ENCODE measurements around the gene C19orf25. TPM values are rescaled to one million over a fixed set of nuclear protein-coding genes. Genes with fewer than 3 reads are reported as not detected.
"Not testable (repeated sequence)": the region's sequence is repeated elsewhere in the genome, so short reads cannot be mapped to it uniquely, and the experiment has no call there.

Gene C19orf25
- total RNA-seq, 1 experiment from 2014 or later: 29.3 TPM

DNA sequence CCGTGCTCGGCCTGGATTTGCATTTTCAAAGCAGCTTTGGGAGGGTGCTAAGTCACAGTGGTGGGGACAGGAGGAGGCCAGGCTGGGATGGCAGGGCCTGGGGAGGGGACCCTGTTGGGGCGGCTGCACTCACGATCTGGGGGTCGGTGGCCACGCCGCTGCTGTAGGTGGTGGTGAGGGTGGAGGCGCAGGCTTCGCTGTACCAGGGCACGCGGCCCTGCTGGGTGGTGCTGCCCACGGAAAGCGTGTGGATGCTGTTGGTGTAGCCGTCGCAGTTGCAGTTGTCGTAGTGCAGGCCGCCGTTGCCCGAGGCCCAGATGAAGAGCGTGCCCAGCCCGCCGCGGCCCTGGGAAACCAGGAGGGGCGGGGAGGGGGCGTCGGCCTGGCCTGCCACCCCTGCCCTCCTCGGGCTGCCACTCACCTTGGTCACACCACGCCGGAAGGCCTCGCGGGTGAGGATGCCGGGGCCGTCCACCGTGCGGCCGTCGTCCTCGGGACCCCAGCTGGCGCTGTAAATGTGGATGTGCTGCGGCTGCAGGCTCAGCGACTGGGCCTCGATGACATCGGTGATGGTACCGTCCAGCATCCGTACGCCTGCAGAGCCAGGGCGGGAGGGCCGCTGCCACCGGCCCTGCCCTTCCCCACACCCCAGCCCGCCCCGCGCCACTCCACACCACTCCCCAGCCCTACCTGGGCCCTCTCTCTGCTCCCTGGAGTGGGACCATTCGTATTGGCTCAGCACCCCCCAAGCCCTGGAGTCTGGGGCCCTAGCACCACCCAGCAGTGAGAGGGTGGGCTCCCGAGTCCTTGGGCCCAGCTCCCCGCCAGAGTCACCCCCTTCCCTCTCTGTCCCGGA, 7.9 kb upstream of the C19orf25 start:
- H3K9me3 ChIP-seq (replicated peaks): peaks cover 6% of the 10 kb centered on the region; the same call in 1 of the 2 replicates
- DNase-seq (ENCODE audit: low read depth in 1 of 2, low spot score in 2 of 2): no peak
- no peak overlapping the region for H3K4me3 ChIP-seq
- peaks cover 9% of the 10 kb centered on the region for H3K27me3 ChIP-seq (replicated peaks)
- peaks cover 16% of the 10 kb centered on the region for H3K4me1 ChIP-seq (replicated peaks)
- no peaks in the 10 kb centered on the region; the same call in 1 of the 2 replicates for H3K36me3 ChIP-seq
- no peak overlapping the region for H3K27ac ChIP-seq

DNA sequence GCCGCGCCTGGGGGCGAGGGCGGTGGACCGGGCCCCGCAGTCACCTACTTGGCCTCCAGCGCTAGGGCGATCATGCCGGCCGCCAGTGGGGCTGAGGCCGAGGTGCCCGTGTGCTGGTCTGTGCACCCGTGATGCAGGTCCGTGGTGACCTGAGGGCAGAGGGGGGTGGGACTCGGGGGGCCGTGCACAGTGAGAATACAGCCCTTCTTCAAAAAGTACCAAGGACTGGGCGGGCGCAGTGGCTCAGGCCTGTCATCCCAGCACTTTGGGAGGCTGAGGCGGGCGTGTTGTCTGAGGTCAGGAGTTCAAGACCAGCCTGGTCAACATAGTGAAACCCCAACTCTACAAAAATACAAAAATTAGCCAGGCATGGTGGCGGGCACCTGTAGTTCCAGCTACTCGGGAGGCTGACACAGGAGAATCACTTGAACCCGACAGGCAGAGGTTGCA, 5.0 kb upstream of the C19orf25 start:
- Histone ChIP-seq H3K27me3 (replicated peaks) (no peaks in the 10 kb centered on the region), H3K36me3 (no peaks in the 10 kb centered on the region), H3K27ac (no peak overlapping the region), H3K4me3 (no peak overlapping the region), H3K4me1 (replicated peaks) (peaks cover 5% of the 10 kb centered on the region; the same call in 1 of the 2 replicates), H3K9me3 (replicated peaks) (no peaks in the 10 kb centered on the region)
- no peak for DNase-seq (ENCODE audit: low read depth in 1 of 2, low spot score in 2 of 2)

DNA sequence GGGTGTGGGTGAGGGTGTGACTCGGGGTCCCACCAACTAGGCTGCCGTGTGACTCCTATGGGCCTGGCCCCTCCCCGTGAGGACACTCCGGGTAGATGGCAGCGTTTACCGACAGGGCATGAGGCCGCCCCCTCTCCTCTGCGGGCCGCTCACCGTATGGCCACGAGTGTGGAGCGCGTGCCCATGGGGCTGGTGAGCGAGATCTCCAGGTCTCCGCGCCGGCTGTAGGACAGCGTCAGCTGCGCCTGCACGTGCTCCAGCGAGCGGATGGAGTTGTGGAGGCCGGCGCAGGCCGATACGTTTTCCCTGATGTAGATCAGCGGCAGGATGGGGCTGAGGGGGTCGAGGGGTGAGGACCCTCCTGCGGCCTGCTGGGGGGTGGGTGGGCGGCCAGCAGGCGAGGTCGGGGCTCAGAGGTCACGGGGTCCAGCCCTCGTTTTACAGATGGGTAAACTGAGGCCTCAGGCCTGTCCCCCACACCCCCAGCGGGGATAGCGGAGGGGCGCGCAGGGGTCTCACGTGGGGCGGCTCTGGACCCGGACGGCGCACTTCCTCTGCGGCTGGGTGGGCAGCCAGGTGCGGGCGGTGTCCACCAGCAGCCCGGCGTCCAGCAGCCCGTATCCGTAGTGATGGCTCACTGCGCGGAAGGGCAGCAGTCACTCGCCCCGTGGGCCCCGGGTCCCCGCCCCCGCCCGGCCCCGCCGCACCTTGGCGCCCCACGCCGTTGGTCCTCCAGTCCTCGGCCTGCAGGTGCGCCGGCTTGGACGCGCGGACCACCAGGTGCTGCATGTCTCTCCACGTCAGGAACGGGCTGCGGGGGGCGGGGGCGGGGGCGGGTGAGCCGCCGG, 4.3 kb upstream of the C19orf25 start:
- no peaks in the 10 kb centered on the region for H3K36me3 ChIP-seq
- H3K27me3 ChIP-seq (replicated peaks): no peaks in the 10 kb centered on the region
- no peaks in the 10 kb centered on the region for H3K9me3 ChIP-seq (replicated peaks)
- H3K27ac ChIP-seq: no peak overlapping the region
- no peak for DNase-seq (ENCODE audit: low read depth in 1 of 2, low spot score in 2 of 2)
- H3K4me3 ChIP-seq: no peak overlapping the region
- peaks cover 6% of the 10 kb centered on the region for H3K4me1 ChIP-seq (replicated peaks)

DNA sequence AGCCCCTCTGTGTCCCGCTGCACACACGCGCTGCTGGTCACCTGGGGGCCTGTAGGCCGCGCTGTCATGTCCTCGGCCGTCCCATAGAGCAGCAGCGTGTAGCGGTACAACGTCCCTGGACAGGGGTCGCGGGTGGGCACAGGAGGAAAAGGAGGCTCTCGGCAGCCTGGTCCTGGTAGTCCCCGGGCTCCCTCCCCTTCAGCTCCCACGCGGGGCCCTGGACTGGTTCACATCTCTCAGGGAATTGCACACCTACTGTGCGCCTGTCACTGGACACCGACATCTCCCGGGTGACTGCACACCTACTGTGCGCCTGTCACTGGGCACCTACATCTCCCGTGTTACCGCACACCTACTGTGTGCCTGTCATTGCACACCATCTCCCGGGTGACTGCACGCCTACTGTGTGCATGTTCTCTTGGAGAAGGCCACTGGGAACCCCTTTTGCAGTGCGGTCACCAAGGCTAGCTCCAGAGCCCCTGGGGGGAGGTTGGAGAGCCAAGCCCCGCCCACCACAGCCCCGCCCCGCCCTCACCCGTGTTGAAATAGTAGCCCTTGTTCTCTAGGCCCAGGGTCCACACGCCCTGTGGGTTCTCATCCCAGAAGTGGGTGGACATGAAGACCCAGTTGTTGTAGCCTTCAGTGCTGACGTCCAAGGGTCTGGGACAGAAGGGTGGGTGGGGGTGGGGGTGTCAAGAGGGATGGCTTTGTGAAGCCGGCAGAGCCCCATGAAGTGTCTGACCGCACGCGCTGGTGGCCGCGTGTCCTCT, 3.5 kb upstream of the C19orf25 start:
- H3K4me3 ChIP-seq: no peak overlapping the region
- 0 out of 2 replicates have a peak, but pooled peaks cover under 1% of the 10 kb centered on the region for H3K36me3 ChIP-seq

DNA sequence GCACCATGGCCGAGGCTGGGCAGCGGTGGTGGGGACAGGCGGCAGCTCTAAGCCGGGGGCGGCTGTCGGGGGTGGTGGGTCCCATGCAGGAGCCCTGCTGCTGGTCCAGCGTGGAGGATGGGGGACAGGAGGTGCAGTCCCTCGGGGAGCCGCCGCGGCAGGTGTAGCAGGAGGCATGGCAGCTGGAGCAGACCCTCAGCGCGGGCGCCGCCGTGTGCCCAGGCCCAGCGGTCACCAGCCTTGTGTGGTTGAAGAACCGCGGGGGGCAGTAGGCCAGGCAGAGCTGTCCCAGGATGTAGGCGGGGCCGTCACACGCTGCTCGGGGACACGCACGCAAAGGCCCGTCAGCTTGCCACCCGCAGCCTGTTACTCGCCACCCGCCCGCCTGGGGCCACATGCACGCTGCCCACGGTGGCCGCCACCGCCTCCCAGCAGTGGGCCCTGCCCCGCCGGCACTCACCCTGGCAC, 2.9 kb upstream of the C19orf25 start:
- H3K9me3 ChIP-seq (replicated peaks): no peaks in the 10 kb centered on the region
- no peaks in the 10 kb centered on the region for H3K27me3 ChIP-seq (replicated peaks)
- DNase-seq (ENCODE audit: low read depth in 1 of 2, low spot score in 2 of 2): no peak
- H3K4me1 ChIP-seq (replicated peaks): peaks cover 12% of the 10 kb centered on the region
- no peak overlapping the region for H3K27ac ChIP-seq
- no peak overlapping the region for H3K4me3 ChIP-seq
- H3K36me3 ChIP-seq: peaks cover 5% of the 10 kb centered on the region; the same call in 1 of the 2 replicates

More for the DNA sequence above, 3.5 kb upstream of the C19orf25 start:
- no peak overlapping the region for H3K27ac ChIP-seq
- DNase-seq (ENCODE audit: low read depth in 1 of 2, low spot score in 2 of 2): no peak
- H3K4me1 ChIP-seq (replicated peaks): peaks cover 12% of the 10 kb centered on the region
- H3K27me3 ChIP-seq (replicated peaks): no peaks in the 10 kb centered on the region
- H3K9me3 ChIP-seq (replicated peaks): no peaks in the 10 kb centered on the region

DNA sequence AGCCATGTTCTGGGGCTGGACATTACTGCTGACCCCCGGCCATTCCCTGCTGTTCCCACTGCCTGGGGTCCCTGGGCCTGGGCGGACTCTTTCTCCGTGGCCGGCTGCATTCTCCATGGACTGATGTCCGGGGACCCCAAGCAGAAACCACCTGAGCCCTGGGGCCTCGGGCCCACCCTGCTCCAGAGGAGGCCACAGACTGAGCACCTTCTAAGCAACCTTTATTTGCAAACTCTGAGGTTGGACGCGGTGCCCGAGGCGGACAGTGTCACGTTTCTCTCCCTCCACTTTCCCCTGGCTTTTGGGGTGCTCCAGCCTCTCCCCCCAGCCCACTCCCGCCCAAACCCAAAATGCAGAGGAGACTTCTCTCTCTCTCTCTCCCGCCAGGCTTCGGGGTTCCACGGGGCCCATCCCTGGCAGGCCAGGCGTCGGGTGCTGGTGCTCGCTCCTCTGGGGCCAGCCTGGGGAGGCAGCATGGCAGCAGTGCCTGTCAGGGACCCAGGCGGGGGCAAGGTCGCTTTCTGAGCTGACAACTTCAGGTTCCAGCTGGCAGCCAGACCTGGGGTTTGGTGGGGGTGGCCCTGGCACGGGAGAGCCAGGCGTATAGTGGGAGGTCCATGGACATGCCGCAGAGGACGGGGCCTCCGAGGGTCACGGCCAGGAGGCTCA, 2.3 kb upstream of the C19orf25 start:
- Histone ChIP-seq H3K36me3 (peaks cover 9% of the 10 kb centered on the region; the same call in 1 of the 2 replicates), H3K4me3 (no peak overlapping the region), H3K27ac (no peak overlapping the region), H3K9me3 (replicated peaks) (no peaks in the 10 kb centered on the region), H3K4me1 (replicated peaks) (peaks cover 12% of the 10 kb centered on the region), H3K27me3 (replicated peaks) (no peaks in the 10 kb centered on the region)
- no peak for DNase-seq (ENCODE audit: low read depth in 1 of 2, low spot score in 2 of 2)

DNA sequence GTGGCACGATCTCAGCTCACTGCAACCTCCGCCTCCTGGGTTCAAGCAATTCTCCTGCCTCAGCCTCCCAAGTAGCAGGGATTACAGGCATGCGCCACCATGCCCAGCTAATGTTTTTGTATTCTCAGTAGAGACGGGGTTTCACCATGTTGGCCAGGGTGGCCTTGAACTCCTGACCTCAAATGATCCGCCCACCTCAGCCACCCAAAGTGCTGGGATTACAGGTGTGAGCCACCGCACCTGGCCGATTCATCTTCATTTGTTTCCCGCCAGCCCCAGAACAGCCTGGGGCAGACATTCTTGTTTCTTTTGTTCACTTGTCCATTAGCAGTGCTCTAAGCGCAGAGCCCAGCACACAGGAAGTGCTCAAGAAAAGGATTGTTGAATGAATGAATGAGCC, 2.0 kb downstream of the C19orf25 start:
- not testable (repeated sequence) for H3K9me3 ChIP-seq (replicated peaks); H3K27me3 ChIP-seq (replicated peaks); DNase-seq (ENCODE audit: low read depth in 1 of 2, low spot score in 2 of 2); H3K4me3 ChIP-seq; H3K27ac ChIP-seq
- H3K4me1 ChIP-seq (replicated peaks): peaks cover 12% of the 10 kb centered on the region
- H3K36me3 ChIP-seq: peaks cover 25% of the 10 kb centered on the region

DNA sequence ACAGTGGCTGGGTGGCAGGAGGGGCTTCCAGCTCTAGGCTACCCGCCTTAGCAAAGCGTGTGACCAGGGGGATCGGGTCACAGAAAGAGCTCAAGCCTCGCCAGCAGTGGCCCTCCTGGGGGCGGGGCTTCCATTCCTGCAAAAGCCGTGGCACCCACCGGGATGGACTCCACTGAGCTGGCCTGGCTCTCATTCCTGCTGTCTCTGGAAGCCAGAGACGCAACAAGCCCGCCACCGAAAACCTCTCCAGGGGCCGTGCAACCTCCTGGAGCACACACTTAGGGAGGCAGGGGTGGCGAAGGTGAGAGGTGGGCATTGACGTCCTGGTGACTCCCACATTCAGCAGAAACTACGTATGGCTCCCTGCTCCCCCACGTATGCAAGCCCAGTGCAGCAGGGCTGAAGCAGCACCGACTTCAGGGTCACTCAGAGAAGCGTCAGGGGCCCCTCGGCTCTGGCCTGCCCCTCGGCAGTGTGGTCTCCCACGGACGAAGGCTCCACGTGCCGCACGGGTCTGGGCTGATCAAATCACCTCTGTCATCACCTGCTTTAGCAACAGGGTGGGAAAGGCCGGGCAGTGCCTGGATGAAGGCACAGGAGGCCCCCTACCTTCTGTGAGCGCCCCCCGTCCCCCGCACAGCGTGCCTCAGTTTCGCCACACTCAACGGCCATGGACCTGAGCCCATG, 3.1 kb downstream of the C19orf25 start:
- H3K4me1 ChIP-seq (replicated peaks): peaks cover 16% of the 10 kb centered on the region
- no peak for DNase-seq (ENCODE audit: low read depth in 1 of 2, low spot score in 2 of 2)
- H3K27ac ChIP-seq: no peak overlapping the region
- no peaks in the 10 kb centered on the region for H3K9me3 ChIP-seq (replicated peaks)
- peaks cover 21% of the 10 kb centered on the region for H3K27me3 ChIP-seq (replicated peaks)
- no peak overlapping the region for H3K4me3 ChIP-seq
- H3K36me3 ChIP-seq: peaks cover 25% of the 10 kb centered on the region

DNA sequence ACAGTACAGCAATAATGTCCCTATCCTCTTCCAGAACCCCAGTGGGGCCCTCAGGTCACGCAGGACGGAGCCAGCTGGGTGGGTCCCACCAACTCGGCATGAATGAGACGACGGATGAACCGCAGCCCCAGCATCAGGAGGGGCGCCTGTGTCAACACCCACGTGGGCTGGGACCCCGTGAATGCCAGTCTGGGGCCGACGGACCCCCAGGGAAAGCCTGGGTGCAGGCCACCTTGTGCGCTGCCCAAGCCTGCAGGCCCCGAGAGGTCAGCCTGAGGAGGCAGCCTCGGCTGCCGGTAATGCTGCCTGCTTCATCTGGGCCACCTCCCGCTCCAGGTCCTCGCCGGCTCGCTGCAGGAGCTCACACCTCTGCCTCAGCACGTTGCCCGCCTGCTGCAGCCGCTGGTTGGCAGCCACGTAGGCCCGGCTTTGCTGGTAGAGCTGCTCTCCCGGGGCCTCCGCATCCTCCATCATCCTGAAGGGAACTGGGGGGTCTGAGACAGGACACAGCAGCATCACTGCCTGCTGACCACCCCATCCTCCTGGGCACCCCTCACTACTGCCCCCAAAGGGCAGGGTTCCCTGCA, 4.2 kb downstream of the C19orf25 start:
- Histone ChIP-seq H3K9me3 (replicated peaks) (peaks cover 4% of the 10 kb centered on the region; the same call in 1 of the 2 replicates), H3K4me3 (no peak overlapping the region), H3K4me1 (replicated peaks) (peaks cover 26% of the 10 kb centered on the region), H3K36me3 (peaks cover 26% of the 10 kb centered on the region), H3K27ac (no peak overlapping the region), H3K27me3 (replicated peaks) (peaks cover 31% of the 10 kb centered on the region)
- no peak for DNase-seq (ENCODE audit: low read depth in 1 of 2, low spot score in 2 of 2)

DNA sequence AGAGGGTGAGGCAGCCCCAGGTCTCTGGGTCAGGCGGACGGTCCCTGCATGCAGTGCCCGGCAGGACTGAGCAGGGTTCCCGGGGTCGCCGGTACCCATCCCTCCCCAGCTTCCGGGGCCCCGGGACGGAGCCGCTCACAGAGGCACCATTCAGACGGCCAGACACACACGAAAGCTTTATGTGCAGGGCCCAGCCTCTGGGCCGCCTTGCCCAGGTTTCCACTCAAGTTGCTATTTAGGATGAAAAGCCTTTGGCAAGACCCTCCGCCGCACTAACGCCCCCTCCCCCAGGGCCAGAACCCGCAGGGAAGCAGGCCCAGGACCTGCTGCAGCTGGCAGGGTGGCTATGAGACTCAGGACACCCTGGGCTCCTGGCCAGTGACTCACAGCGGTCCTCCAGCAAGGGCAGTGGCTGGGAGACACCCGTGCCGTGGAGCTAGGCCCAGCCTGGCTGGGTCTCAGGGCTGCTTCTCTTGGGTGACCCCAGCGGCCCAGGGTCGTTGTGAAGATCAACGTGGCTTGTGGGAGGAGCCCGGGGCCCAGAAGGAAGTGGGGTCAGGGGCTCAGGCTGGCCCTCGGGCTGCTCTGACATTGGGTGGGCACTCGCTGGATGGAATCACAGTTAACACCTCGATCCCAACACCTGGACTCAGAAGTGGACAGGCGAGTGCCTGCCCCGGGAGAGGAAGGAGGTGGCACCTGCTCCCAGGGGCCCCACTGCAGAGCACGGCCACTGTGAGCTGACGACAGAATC, 4.8 kb downstream of the C19orf25 start:
- no peak overlapping the region for H3K4me3 ChIP-seq
- H3K27ac ChIP-seq: no peak overlapping the region
- H3K36me3 ChIP-seq: peaks cover 28% of the 10 kb centered on the region
- peaks cover 35% of the 10 kb centered on the region for H3K27me3 ChIP-seq (replicated peaks)
- DNase-seq (ENCODE audit: low read depth in 1 of 2, low spot score in 2 of 2): no peak
- H3K9me3 ChIP-seq (replicated peaks): peaks cover 4% of the 10 kb centered on the region; the same call in 1 of the 2 replicates
- peaks cover 28% of the 10 kb centered on the region for H3K4me1 ChIP-seq (replicated peaks)

DNA sequence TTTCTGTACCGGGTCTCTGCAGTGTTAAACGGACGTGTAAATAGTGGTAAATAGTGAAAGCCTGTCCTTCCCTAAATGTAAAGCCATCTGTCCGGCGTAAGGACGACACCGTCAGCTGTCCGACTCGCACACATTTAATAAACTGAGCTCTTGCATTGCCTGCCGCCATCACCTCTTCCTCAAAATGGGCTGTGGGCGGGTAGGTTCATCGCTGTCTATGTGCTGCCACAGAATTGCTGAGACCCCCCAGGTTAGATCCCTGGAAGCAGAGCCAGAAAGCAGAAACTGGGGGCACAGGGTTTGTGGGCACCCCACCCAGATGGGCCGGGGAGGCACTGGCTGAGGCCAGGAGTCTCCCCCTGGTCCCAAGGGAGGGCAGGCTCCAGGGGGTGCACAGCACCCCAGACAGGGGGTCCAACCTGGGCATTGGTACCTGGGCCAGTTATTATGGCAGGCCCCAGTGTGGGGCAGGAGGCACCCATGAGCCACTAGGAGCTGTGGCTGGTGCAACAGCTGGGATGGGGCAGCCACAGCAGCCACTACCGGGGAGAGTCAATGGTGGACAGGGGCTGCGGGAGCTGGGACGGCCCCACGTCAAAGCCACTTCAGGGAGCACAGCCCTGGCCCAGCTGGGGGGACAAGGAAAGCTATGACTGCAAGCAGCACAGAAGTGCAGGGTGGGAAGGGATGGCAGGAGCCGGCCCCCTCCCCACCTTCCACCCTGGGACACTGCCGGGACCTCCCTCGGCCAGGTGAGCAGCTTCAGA, 5.7 kb downstream of the C19orf25 start:
- Histone ChIP-seq H3K36me3 (peaks cover 28% of the 10 kb centered on the region), H3K9me3 (replicated peaks) (peaks cover 4% of the 10 kb centered on the region; the same call in 1 of the 2 replicates), H3K27me3 (replicated peaks) (peaks cover 45% of the 10 kb centered on the region), H3K27ac (no peak overlapping the region), H3K4me3 (no peak overlapping the region), H3K4me1 (replicated peaks) (peaks cover 35% of the 10 kb centered on the region)
- no peak for DNase-seq (ENCODE audit: low read depth in 1 of 2, low spot score in 2 of 2)
